ENCODE results near the gene IMMP2L.

Gene IMMP2L

GRCh38 chr7:111147708-111148533 lies 414.4 kb downstream of the IMMP2L start:
- no peak for DNase-seq
- ATAC-seq: no peak

GRCh38 chr7:111146136-111146535 lies 416.2 kb downstream of the IMMP2L start:
- ATAC-seq (no peak), DNase-seq (no peak)

- DNase-seq (no peak), ATAC-seq (no peak)
Measured at GRCh38 chr7:111145472-111145871, 416.8 kb downstream of the IMMP2L start.

GRCh38 chr7:111140091-111140865 lies 422.0 kb downstream of the IMMP2L start:
- DNase-seq (no peak), ATAC-seq (no peak)

GRCh38 chr7:111138586-111138985 lies 423.7 kb downstream of the IMMP2L start:
- ATAC-seq (no peak), DNase-seq (no peak)

- ATAC-seq (peak; percentile 92), DNase-seq (peak; percentile 65)
Measured at GRCh38 chr7:111138193-111138569, 424.1 kb downstream of the IMMP2L start.

GRCh38 chr7:111137296-111138192 lies 424.7 kb downstream of the IMMP2L start:
- peak; percentile 57 for DNase-seq
- peak; percentile 86 for ATAC-seq

- ATAC-seq: no peak
Measured at GRCh38 chr7:111132833-111133232, 429.5 kb downstream of the IMMP2L start.

GRCh38 chr7:111129435-111129834 lies 432.9 kb downstream of the IMMP2L start:
- no peak for ATAC-seq
- DNase-seq: no peak

More at GRCh38 chr7:111132833-111133232, 429.5 kb downstream of the IMMP2L start:
- DNase-seq: no peak

GRCh38 chr7:111126987-111127386 lies 435.3 kb downstream of the IMMP2L start:
- DNase-seq (no peak), ATAC-seq (no peak)

- no peak for ATAC-seq
- no peak for DNase-seq
Measured at GRCh38 chr7:111115966-111116365, 446.3 kb downstream of the IMMP2L start.

GRCh38 chr7:111113263-111114017 lies 448.9 kb downstream of the IMMP2L start:
- DNase-seq: no peak
- ATAC-seq: peak; percentile 79

- DNase-seq: no peak
- ATAC-seq: no peak
Measured at GRCh38 chr7:111112439-111112838, 449.9 kb downstream of the IMMP2L start.

GRCh38 chr7:111108496-111108895 lies 453.8 kb downstream of the IMMP2L start:
- no peak for DNase-seq
- no peak for ATAC-seq

GRCh38 chr7:111108000-111108399 lies 454.3 kb downstream of the IMMP2L start:
- DNase-seq (no peak), ATAC-seq (no peak)

- no peak for ATAC-seq
- DNase-seq: no peak
Measured at GRCh38 chr7:111107579-111107978, 454.7 kb downstream of the IMMP2L start.

GRCh38 chr7:111105269-111105668 lies 457.0 kb downstream of the IMMP2L start:
- ATAC-seq: no peak
- no peak for DNase-seq

- ATAC-seq (no peak), DNase-seq (no peak)
Measured at GRCh38 chr7:111104710-111105109, 457.6 kb downstream of the IMMP2L start.

GRCh38 chr7:111103678-111104274 lies 458.5 kb downstream of the IMMP2L start:
- DNase-seq (no peak), ATAC-seq (peak; percentile 45)

GRCh38 chr7:111103136-111103535 lies 459.2 kb downstream of the IMMP2L start:
- DNase-seq: no peak
- ATAC-seq: no peak
